Endothelial cell (in vitro differentiated cells): ENCODE results near the gene SOCS3. TPM values are rescaled to one million over a fixed set of nuclear protein-coding genes. Genes with fewer than 3 reads are reported as not detected.

Source experiments
- DNase-seq: peaks from one replicate; pipeline ENCODE4 v3.0.0; 2021; ENCODE audit warnings: low spot score
- H3K27ac Mint-ChIP-seq: one replicate; pipeline ENCODE4 v1.8.0; 2021; ENCODE audit warnings: mixed read lengths, inconsistent platforms; ENCODE audit not compliant: unreplicated experiment
- H3K27me3 Mint-ChIP-seq: one replicate; pipeline ENCODE4 v1.8.0; 2021; ENCODE audit warnings: mild to moderate bottlenecking, moderate library complexity, mixed read lengths, inconsistent platforms; ENCODE audit not compliant: unreplicated experiment
- H3K36me3 Mint-ChIP-seq: one replicate; pipeline ENCODE4 v1.8.0; 2021; ENCODE audit warnings: mild to moderate bottlenecking, low read depth, mixed read lengths, inconsistent platforms; ENCODE audit not compliant: unreplicated experiment
- H3K4me1 Mint-ChIP-seq: one replicate; pipeline ENCODE4 v1.8.0; 2021; ENCODE audit warnings: mild to moderate bottlenecking, mixed read lengths, inconsistent platforms; ENCODE audit not compliant: unreplicated experiment
- H3K4me3 Mint-ChIP-seq: one replicate; pipeline ENCODE4 v1.8.0; 2021; ENCODE audit warnings: mild to moderate bottlenecking, mixed read lengths, inconsistent platforms; ENCODE audit not compliant: unreplicated experiment
- H3K9me3 Mint-ChIP-seq: one replicate; pipeline ENCODE4 v1.8.0; 2021; ENCODE audit warnings: mixed read lengths, inconsistent platforms; ENCODE audit not compliant: unreplicated experiment
- total RNA-seq: library from RNA; stranded (reverse); fragmentation: NEBNext Ultra II Directional; extraction: Animal tissue kit (Norgen Biotek cat#: 25700); gene quantifications from one replicate; pipeline ENCODE4 v1.2.1, GENCODE V29; 2021; ENCODE audit not compliant: unreplicated experiment
- TF ChIP-seq, protein P1 (sequence below): fragments of 200-600 bp; sonication (generic); IDR thresholded peaks from one replicate; pipeline ENCODE4 v1.5.0; 2021; ENCODE audit warnings: antibody characterized with exemption; ENCODE audit not compliant: unreplicated experiment

SOCS3 gene
- total RNA-seq, 1 donor from 2014 or later: 30.2 TPM

DNA sequence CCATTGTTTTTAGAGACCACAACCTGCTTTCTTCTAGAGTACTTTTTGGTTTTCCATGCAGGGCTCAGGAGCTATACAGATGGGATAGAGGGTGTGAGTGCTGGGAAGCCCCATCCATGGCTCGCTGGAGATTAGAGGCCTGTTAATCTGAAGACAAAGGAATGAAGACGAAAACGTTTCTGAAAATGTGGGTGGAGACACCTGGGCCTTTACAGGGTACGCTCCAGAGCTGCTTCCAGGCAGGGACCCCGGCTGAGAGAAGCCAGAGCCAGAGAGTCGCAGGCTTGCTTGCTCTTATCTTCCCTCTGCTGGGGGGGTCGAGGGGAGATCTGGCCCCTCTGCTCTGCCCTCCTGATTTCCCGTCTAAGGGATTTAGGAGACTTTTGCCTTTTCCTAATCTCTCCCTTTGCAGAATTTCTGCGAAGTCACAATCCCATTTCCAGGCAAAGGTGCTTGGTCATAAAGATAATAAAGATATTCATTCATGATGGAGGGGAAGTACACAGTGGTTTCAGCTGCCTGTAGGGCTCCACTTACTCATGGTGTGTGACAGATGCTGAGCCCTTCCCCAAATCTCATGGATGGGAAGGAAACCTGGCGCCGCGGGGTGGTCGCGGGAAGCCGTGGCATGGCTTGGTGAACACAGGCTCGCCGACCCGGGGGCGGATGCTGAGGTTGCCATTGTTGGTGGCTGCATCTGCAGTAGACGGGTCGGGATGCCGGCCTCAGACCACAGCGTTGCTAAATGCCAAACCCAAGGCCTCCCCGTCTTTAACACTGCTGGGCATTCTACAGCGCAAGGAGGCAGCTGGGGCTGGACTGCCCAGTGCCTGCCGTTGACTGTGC lies 4.8 kb upstream of the SOCS3 start:
- Mint-ChIP-seq H3K27me3 (peaks cover 5% of the 10 kb centered on the region), H3K36me3 (no peaks in the 10 kb centered on the region), H3K9me3 (no peaks in the 10 kb centered on the region), H3K4me1 (peaks cover 28% of the 10 kb centered on the region), H3K27ac (peak overlapping the region; percentile 23), H3K4me3 (peak overlapping the region; percentile 33)
- no peak for DNase-seq
- TF ChIP-seq, protein P1, sequence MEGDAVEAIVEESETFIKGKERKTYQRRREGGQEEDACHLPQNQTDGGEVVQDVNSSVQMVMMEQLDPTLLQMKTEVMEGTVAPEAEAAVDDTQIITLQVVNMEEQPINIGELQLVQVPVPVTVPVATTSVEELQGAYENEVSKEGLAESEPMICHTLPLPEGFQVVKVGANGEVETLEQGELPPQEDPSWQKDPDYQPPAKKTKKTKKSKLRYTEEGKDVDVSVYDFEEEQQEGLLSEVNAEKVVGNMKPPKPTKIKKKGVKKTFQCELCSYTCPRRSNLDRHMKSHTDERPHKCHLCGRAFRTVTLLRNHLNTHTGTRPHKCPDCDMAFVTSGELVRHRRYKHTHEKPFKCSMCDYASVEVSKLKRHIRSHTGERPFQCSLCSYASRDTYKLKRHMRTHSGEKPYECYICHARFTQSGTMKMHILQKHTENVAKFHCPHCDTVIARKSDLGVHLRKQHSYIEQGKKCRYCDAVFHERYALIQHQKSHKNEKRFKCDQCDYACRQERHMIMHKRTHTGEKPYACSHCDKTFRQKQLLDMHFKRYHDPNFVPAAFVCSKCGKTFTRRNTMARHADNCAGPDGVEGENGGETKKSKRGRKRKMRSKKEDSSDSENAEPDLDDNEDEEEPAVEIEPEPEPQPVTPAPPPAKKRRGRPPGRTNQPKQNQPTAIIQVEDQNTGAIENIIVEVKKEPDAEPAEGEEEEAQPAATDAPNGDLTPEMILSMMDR: no peak

DNA sequence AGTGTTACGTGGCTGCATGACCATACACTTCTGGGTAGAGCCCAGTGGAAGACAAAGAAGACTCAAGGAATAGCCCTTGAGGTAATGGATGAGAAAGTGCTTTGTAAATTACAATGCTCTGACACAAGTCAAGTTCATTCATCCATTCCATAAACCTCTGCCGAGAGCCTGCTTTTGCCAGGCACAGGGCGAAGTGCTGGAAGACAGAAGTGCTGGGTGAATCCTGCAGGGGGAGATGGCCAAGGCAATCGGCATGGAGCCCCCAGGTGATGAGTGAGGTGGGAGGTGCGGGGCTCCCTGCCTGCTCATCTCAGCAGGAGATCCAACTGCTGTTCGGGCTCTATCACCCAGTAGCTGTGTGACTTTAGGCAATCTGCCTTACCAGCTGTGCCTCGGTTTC lies 2.8 kb upstream of the SOCS3 start:
- Mint-ChIP-seq H3K4me3 (no peak overlapping the region), H3K27me3 (peaks cover 5% of the 10 kb centered on the region), H3K4me1 (peaks cover 31% of the 10 kb centered on the region), H3K36me3 (peaks cover 4% of the 10 kb centered on the region), H3K27ac (no peak overlapping the region), H3K9me3 (no peaks in the 10 kb centered on the region)
- DNase-seq: no peak
- TF ChIP-seq, protein P1: no peak

DNA sequence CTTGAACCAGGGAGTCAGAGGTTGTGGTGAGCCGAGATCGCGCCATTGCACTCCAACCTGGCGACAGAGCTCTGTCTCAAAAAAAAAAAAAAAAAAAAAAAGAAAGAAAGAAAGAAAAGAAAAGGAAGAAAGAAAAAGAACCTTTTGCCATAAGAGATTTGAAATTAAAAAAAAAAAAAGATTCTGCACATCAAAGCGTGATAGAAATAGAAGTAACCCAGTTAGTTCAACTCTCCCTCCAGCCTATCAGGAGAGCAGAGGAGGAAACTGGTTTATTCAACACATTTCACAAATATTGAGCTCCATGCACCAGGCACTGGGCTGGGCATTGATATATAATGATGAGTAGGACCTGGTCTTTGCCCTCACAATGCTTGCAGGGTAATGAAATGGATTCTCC lies 2.4 kb upstream of the SOCS3 start:
- Mint-ChIP-seq H3K27me3 (peaks cover 5% of the 10 kb centered on the region), H3K36me3 (peaks cover 4% of the 10 kb centered on the region), H3K4me1 (peaks cover 36% of the 10 kb centered on the region), H3K4me3 (no peak overlapping the region), H3K27ac (no peak overlapping the region), H3K9me3 (no peaks in the 10 kb centered on the region)
- DNase-seq: no peak
- TF ChIP-seq, protein P1: no peak

DNA sequence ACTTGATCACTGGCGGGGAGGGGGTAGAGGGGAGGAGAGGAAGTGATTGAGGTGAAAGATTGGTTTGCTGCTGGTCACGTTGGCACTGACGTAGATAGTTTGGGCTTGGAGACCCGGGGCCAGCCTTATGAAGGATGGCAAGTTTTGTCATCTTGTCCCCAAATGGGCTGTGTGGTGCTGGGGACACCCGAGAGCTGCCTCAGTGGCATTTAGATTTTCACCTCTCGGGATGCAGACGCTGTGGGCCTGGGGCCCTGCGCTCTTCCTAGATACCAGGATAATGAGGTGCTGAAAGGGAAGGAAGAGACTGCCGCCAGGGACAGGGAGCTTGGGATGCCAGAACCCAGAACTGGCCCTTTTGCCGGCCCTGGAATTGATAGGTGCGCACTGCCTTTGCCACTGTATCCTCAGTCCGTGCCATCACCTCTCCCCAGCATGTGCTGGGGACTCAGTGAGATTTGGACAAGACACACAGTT lies 1.4 kb upstream of the SOCS3 start:
- no peak for DNase-seq
- Mint-ChIP-seq H3K4me3 (peak overlapping the region; percentile 81), H3K4me1 (peaks cover 35% of the 10 kb centered on the region), H3K27me3 (peaks cover 5% of the 10 kb centered on the region), H3K36me3 (peaks cover 9% of the 10 kb centered on the region), H3K9me3 (no peaks in the 10 kb centered on the region), H3K27ac (peak overlapping the region; percentile 43)
- TF ChIP-seq, protein P1: no peak
